ENCODE data around the gene KIRREL1. TPM values are rescaled to one million over a fixed set of nuclear protein-coding genes. Genes with fewer than 3 reads are reported as not detected.

Gene KIRREL1
- total RNA-seq, 1 experiment from 2014 or later: 30.5 TPM

DNA sequence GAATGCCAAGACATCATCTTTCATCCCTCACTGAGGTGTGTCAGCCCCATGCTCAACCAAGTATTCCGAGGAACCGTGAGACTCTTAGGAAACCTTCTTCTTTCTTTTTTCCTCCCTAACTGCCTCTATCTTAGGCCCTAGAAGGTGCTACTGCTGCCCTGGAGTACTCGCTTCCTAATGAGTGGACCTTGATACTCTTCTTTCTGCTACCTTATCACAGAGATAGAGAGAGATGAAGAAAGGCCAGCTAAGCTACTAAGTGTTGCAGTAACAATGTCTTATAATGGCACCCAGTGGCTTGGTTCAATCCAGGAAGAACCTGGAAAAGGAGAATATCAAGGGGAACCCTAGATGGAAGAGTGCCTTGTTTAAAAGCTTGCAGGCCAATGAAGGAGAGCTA, 86.6 kb downstream of the KIRREL1 start:
- Mint-ChIP-seq H3K4me1 (peaks cover 28 to 31% of the 10 kb centered on the region in 2 experiments), H3K9me3 (peaks cover 0 to 2% of the 10 kb centered on the region in 2 experiments; a peak in 1 of 5 replicates), H3K27me3 (ENCODE audit: low read depth) (no peaks in the 10 kb centered on the region; the same call in 1 of the 2 replicates), H3K36me3 (ENCODE audit: insufficient read depth in 1 of 3, low read depth in 3 of 3) (peaks cover 7 to 33% (median 26%) of the 10 kb centered on the region in 3 experiments), H3K27ac (peak overlapping the region in 2 of 3 experiments; percentile 13 to 40; a peak in 2 of 7 replicates), H3K4me3 (no peak overlapping the region)
- WGBS (ENCODE audit: extremely low coverage, insufficient read length, low lambda C conversion rate): no CpG with 5 or more reads among the region's 3 CpGs
- Histone ChIP-seq H2BK12ac (ENCODE audit: insufficient read length, low read depth, low read length) (no peak overlapping the region), H4K20me1 (ENCODE audit: control insufficient read depth, insufficient read depth, insufficient read length) (no peaks in the 10 kb centered on the region), H3K79me2 (ENCODE audit: insufficient read depth, low read length) (no peaks in the 10 kb centered on the region), H3K18ac (ENCODE audit: insufficient read length, low read depth, low read length) (no peak overlapping the region), H4K5ac (ENCODE audit: insufficient read length, low read depth, low read length) (no peak overlapping the region), H3K27me3 (ENCODE audit: insufficient read depth, low read length) (no peaks in the 10 kb centered on the region), H3K27ac (ENCODE audit: insufficient read length, low read depth, low read length) (no peak overlapping the region), H2BK15ac (ENCODE audit: low read depth, low read length) (no peak overlapping the region), H3K9me3 (ENCODE audit: control insufficient read depth, low read depth, low read length) (no peaks in the 10 kb centered on the region), H3K56ac (ENCODE audit: insufficient read length, low read depth, low read length) (no peak overlapping the region), H3K14ac (ENCODE audit: insufficient read depth, low read length) (no peak overlapping the region), H3T11ph (ENCODE audit: low read length) (no peak overlapping the region), H3K4me1 (ENCODE audit: insufficient read depth, low read length) (peaks cover 2% of the 10 kb centered on the region; the same call in 1 of the 2 replicates), H3K23ac (ENCODE audit: insufficient read length, low read depth, low read length) (no peak overlapping the region), H2BK20ac (ENCODE audit: low read depth, low read length, poor library complexity, severe bottlenecking) (no peak overlapping the region), H2BK5ac (ENCODE audit: insufficient read length, low read length) (no peak overlapping the region), H4K8ac (replicated peaks; ENCODE audit: insufficient read length, low read depth, low read length) (no peak overlapping the region), H3K23me2 (ENCODE audit: insufficient read length, low read depth, low read length, poor library complexity, severe bottlenecking) (no peaks in the 10 kb centered on the region), H3K9ac (ENCODE audit: extremely low read depth, insufficient read length, low read length) (no peak overlapping the region), H4K91ac (ENCODE audit: insufficient read length, low read depth, low read length) (no peak overlapping the region), H2AFZ (ENCODE audit: low read length) (no peak overlapping the region), H3K79me1 (ENCODE audit: insufficient read depth, low read depth, low read length, poor library complexity, severe bottlenecking) (no peaks in the 10 kb centered on the region), H2BK120ac (ENCODE audit: low read depth, low read length, poor library complexity, severe bottlenecking) (no peak overlapping the region), H3K4ac (ENCODE audit: low read depth, low read length) (no peak overlapping the region), H3K4me2 (ENCODE audit: insufficient read depth, insufficient read length, low read length) (no peak overlapping the region), H2AK5ac (ENCODE audit: insufficient read length, low read length) (no peak overlapping the region)
- no peak for DNase-seq
- TF ChIP-seq, protein P1, sequence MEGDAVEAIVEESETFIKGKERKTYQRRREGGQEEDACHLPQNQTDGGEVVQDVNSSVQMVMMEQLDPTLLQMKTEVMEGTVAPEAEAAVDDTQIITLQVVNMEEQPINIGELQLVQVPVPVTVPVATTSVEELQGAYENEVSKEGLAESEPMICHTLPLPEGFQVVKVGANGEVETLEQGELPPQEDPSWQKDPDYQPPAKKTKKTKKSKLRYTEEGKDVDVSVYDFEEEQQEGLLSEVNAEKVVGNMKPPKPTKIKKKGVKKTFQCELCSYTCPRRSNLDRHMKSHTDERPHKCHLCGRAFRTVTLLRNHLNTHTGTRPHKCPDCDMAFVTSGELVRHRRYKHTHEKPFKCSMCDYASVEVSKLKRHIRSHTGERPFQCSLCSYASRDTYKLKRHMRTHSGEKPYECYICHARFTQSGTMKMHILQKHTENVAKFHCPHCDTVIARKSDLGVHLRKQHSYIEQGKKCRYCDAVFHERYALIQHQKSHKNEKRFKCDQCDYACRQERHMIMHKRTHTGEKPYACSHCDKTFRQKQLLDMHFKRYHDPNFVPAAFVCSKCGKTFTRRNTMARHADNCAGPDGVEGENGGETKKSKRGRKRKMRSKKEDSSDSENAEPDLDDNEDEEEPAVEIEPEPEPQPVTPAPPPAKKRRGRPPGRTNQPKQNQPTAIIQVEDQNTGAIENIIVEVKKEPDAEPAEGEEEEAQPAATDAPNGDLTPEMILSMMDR (conservative IDR thresholded peaks at IDR 0.05): no peak

Data from H9 (cell line).